Heart left ventricle (tissue), 16 donors: ENCODE results near the gene PSTPIP1. TPM values are rescaled to one million over a fixed set of nuclear protein-coding genes. Genes with fewer than 3 reads are reported as not detected.

Experiments used
- ATAC-seq, 4 donors: fragments of 200-7000 bp; cut with Tn5 transposase; one replicate each; pipeline ENCODE4 v1.9.1; 2020 to 2022; ENCODE audit warnings: moderate library complexity in 4 of 4, mild to moderate bottlenecking in 3 of 4, moderate number of reproducible peaks in 1 of 4
- DNase-seq, 5 donors: peaks; one replicate each; pipeline ENCODE4 v3.0.0-alpha.2; 2020
- H3K27ac ChIP-seq, 12 donors: fragments of 200-600 bp; sonication (generic) in 4 of 12; one replicate each; pipeline versions ENCODE4 v1.5.0 to v1.8.0; 2016 to 2022; ENCODE audit warnings: mild to moderate bottlenecking in 2 of 12
- H3K27me3 ChIP-seq, 9 donors: fragments of 200-600 bp; sonication (generic) in 2 of 9; one replicate each; pipeline versions ENCODE4 v1.5.1 to v1.8.0; 2016 to 2022; ENCODE audit warnings: mild to moderate bottlenecking in 3 of 9
- H3K36me3 ChIP-seq, 9 donors: fragments of 200-600 bp; sonication (generic) in 2 of 9; one replicate each; pipeline versions ENCODE4 v1.5.0 to v1.8.0; 2018 to 2022; ENCODE audit warnings: mild to moderate bottlenecking in 2 of 9
- H3K4me1 ChIP-seq, 12 donors: fragments of 200-600 bp; sonication (generic) in 4 of 12; one replicate each; pipeline versions ENCODE4 v1.5.0 to v1.8.0; 2016 to 2022; ENCODE audit warnings: mild to moderate bottlenecking in 3 of 12
- H3K4me3 ChIP-seq, 12 donors: fragments of 200-600 bp; sonication (generic) in 4 of 12; one replicate each; pipeline versions ENCODE4 v1.5.0 to v1.8.0; 2017 to 2022; ENCODE audit warnings: mild to moderate bottlenecking in 9 of 12, moderate library complexity in 4 of 12
- H3K9me3 ChIP-seq, 12 donors: fragments of 200-600 bp; sonication (generic) in 4 of 12; one replicate each; pipeline versions ENCODE4 v1.5.0 to v1.8.0; 2016 to 2022; ENCODE audit warnings: mild to moderate bottlenecking in 1 of 12
- POLR2A ChIP-seq, 2 donors: fragments of 450-650 bp; IDR thresholded peaks; one replicate each; pipeline ENCODE4 v1.6.1; 2017; ENCODE audit warnings: antibody characterized with exemption in 2 of 2, mild to moderate bottlenecking in 2 of 2, moderate library complexity in 2 of 2
- WGBS, 4 donors: extraction: QIAGEN DNeasy Blood & Tissue Kit in 2 of 4; methylation state at CpG; one replicate each; pipeline versions ENCODE4 v1.1.5 to v1.1.7; 2013 to 2018; 5-methylcytosine and 5-hydroxymethylcytosine counted together
- intact Hi-C, 10 donors: fragments of 100-400 bp; cut with DNase I; formaldehyde crosslinking; loops; one replicate each; pipeline versions ENCODE4 v1.11.1 to v1.14.2; 2022
- polyA plus RNA-seq, 2 donors: library from polyadenylated mRNA; stranded (reverse); fragments of 200-250 nt; gene quantifications; one replicate each; pipeline ENCODE4 v1.2.3, GENCODE V29; 2013
- total RNA-seq, 9 donors: library from RNA; depleted of rRNA in 2 of 9; stranded (reverse); fragments of >200 nt in 2 of 9; fragmentation: NEBNext Ultra II Directional in 3 of 9; extraction: Animal tissue kit (Norgen Biotek cat#: 25700) in 3 of 9; gene quantifications; one replicate each; pipeline versions ENCODE4 v1.1.0 to v1.2.4, GENCODE V29; 2016 to 2023
- TF ChIP-seq, protein P1 (sequence below), 12 donors: fragments of 200-600 bp; sonication (generic) in 4 of 12; IDR thresholded peaks; one replicate each; pipeline versions ENCODE4 v1.5.0 to v1.8.0; 2018 to 2022; ENCODE audit warnings: antibody characterized with exemption in 12 of 12, mild to moderate bottlenecking in 5 of 12
- donor health status: ischemic (EF 13 %, LVEDD 7.1; RV severe dilation, severe dysfunction).
- donor health status: healthy with polysubstance abuse.
- donor health status: DM: no; HTN: yes; CAD: no.
- donor health status: DM: no; HTN: no; CAD: no.
- donor health status: ischemic (EF 25% LVEDD 6.9; RV normal size, moderate dysfunction).
- donor health status: ischemic (EF 25% LVEDD 5.7; RV mildly dilated, moderate dysfunction).
- donor health status: healthy.
- donor health status: DM: yes; HTN: yes; CAD: no.
- donor health status: ischemic (EF 35%, LVEDD 5.7; RV mildly dilated, moderate dysfunction).
- donor health status: nonischemic (EF 11% LVEDD 7.7; RV severe dilation, severe dysfunction).
- donor health status: DM: yes; HTN: yes; CAD: no.
- donor health status: PGD.
- donor health status: ischemic (EF 29% LVEDD 5.4; RV normal size, mild dysfunction).
- donor health status: nonischemic (EF 23%, LVEDD 6.1; RV moderate dilation, normal function).

PSTPIP1 gene
- total and polyA plus RNA-seq, 11 donors, result 1.3 to 17.2 (median 2.9) TPM

DNA sequence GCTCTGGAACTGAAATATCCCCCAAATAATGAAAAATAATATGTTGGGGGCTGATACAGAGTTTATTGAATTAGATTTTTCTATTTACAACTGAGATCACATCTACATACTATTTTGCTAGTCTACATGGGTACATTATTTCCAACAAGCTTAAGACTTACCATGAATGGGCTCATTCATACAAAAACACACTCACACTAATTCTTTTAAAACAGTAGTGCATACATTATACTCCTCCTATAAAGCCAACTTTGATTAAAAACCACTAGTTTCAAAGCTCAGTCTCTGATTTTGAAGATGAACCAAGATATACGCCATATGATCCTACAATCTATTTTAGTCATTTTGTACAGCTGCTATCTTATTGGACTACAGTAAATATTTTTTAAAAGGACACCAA, 51.1 kb downstream of the PSTPIP1 start:
- no peak overlapping the region for H3K4me3 ChIP-seq
- H3K4me1 ChIP-seq, result peaks cover 0 to 19% (median 11%) of the 10 kb centered on the region in 12 donors
- intact Hi-C loops, result no loop called here
- no peak for TF ChIP-seq POLR2A (IDR thresholded peaks at IDR 0.05)
- WGBS, 4 donors, result 85 to 95% (median 93%) methylated on average over 1 of the region's 1 CpG
- H3K27ac ChIP-seq, result no peak overlapping the region
- no peak for DNase-seq
- peaks cover 0 to 2% (median 0%) of the 10 kb centered on the region in 12 donors for H3K9me3 ChIP-seq
- no peak for ATAC-seq
- H3K27me3 ChIP-seq, result no peaks in the 10 kb centered on the region
- H3K36me3 ChIP-seq, result peaks cover 0 to 84% (median 55%) of the 10 kb centered on the region in 9 donors

- peaks cover 0 to 19% (median 11%) of the 10 kb centered on the region in 12 donors for H3K4me1 ChIP-seq
- no peaks in the 10 kb centered on the region for H3K9me3 ChIP-seq
- intact Hi-C loops, result no loop called here
- H3K27ac ChIP-seq, result no peak overlapping the region
- WGBS, 4 donors, result 84 to 92% (median 86%) methylated on average over 7 of the region's 7 CpGs
- no peak for DNase-seq
- no peak overlapping the region for H3K4me3 ChIP-seq
- ATAC-seq, result no peak
- peaks cover 0 to 87% (median 61%) of the 10 kb centered on the region in 9 donors for H3K36me3 ChIP-seq
- TF ChIP-seq, protein P1, sequence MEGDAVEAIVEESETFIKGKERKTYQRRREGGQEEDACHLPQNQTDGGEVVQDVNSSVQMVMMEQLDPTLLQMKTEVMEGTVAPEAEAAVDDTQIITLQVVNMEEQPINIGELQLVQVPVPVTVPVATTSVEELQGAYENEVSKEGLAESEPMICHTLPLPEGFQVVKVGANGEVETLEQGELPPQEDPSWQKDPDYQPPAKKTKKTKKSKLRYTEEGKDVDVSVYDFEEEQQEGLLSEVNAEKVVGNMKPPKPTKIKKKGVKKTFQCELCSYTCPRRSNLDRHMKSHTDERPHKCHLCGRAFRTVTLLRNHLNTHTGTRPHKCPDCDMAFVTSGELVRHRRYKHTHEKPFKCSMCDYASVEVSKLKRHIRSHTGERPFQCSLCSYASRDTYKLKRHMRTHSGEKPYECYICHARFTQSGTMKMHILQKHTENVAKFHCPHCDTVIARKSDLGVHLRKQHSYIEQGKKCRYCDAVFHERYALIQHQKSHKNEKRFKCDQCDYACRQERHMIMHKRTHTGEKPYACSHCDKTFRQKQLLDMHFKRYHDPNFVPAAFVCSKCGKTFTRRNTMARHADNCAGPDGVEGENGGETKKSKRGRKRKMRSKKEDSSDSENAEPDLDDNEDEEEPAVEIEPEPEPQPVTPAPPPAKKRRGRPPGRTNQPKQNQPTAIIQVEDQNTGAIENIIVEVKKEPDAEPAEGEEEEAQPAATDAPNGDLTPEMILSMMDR (IDR thresholded peaks at IDR 0.05), result no peak
- no peak for TF ChIP-seq POLR2A (IDR thresholded peaks at IDR 0.05)
- no peaks in the 10 kb centered on the region for H3K27me3 ChIP-seq
Observed at GRCh38 chr15:77046704-77047412, 51.9 kb downstream of the PSTPIP1 start.

- Histone ChIP-seq H3K27me3 (no peaks in the 10 kb centered on the region), H3K27ac (no peak overlapping the region), H3K9me3 (no peaks in the 10 kb centered on the region), H3K4me3 (no peak overlapping the region), H3K36me3 (peaks cover 0 to 88% (median 62%) of the 10 kb centered on the region in 9 donors), H3K4me1 (peaks cover 0 to 17% (median 11%) of the 10 kb centered on the region in 12 donors)
- TF ChIP-seq POLR2A (IDR thresholded peaks at IDR 0.05), result no peak
- TF ChIP-seq, protein P1 (IDR thresholded peaks at IDR 0.05), result no peak
- no peak for ATAC-seq
- no peak for DNase-seq
- 95 to 99% (median 97%) methylated on average over 1 of the region's 1 CpG for WGBS, 4 donors
- intact Hi-C loops, result no loop called here
Observed at GRCh38 chr15:77048135-77048876, 53.4 kb downstream of the PSTPIP1 start.

GRCh38 chr15:77052556-77052955, 57.6 kb downstream of the PSTPIP1 start:
- intact Hi-C loops, result no loop called here
- no peaks in the 10 kb centered on the region for H3K9me3 ChIP-seq
- H3K27me3 ChIP-seq, result no peaks in the 10 kb centered on the region
- no peak overlapping the region for H3K27ac ChIP-seq
- ATAC-seq (no peak), DNase-seq (no peak)
- peaks cover 0 to 8% (median 0%) of the 10 kb centered on the region in 12 donors for H3K4me1 ChIP-seq
- H3K4me3 ChIP-seq, result no peak overlapping the region
- H3K36me3 ChIP-seq, result peaks cover 0 to 60% (median 54%) of the 10 kb centered on the region in 9 donors
- no peak for TF ChIP-seq POLR2A (IDR thresholded peaks at IDR 0.05)
- WGBS, 4 donors, result 63 to 73% (median 67%) methylated on average over 2 of the region's 2 CpGs

DNA sequence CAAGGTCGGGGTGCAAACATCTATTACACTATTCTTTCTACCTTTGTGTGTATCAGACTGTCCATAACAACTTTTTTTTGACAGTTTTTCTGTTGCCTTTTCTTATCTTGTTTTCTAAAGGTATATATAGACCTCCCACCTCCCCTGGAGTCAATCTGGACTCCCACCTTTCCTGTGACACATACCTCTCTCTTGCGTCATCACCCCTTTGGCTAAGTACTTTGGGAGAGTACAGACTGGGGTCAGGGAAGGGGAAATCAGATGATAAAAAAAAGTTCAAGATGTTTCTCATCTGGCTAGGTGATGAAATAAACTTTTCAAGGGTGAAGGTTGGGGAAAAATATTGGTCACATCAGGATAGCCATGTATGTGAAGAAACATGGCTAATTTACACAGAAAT, 58.8 kb downstream of the PSTPIP1 start:
- no peaks in the 10 kb centered on the region for H3K9me3 ChIP-seq
- WGBS, 4 donors, result 88 to 96% (median 93%) methylated on average over 2 of the region's 2 CpGs
- DNase-seq (no peak), ATAC-seq (no peak)
- H3K27ac ChIP-seq, result no peak overlapping the region
- H3K27me3 ChIP-seq, result no peaks in the 10 kb centered on the region
- H3K4me3 ChIP-seq, result no peak overlapping the region
- H3K4me1 ChIP-seq, result peaks cover 0 to 8% (median 0%) of the 10 kb centered on the region in 12 donors
- intact Hi-C loops, result no loop called here
- no peak for TF ChIP-seq POLR2A (IDR thresholded peaks at IDR 0.05)
- TF ChIP-seq, protein P1 (IDR thresholded peaks at IDR 0.05), result no peak
- peaks cover 0 to 57% (median 51%) of the 10 kb centered on the region in 9 donors for H3K36me3 ChIP-seq
